Activated CD8-positive, alpha-beta memory T cell treated with anti-CD3 and anti-CD28 coated beads, Interleukin-2, amount 50 U/mL, for 1 hour (primary cell): Measurements from ENCODE around the gene SYTL4.
"Not testable (repeated sequence)": the region's sequence is repeated elsewhere in the genome, so short reads cannot be mapped to it uniquely, and the experiment has no call there.

ENCODE experiments used
- DNase-seq: peaks from one replicate; pipeline ENCODE4 v3.0.0-alpha.2; 2020; ENCODE audit errors: extremely low read depth

Gene SYTL4

DNA sequence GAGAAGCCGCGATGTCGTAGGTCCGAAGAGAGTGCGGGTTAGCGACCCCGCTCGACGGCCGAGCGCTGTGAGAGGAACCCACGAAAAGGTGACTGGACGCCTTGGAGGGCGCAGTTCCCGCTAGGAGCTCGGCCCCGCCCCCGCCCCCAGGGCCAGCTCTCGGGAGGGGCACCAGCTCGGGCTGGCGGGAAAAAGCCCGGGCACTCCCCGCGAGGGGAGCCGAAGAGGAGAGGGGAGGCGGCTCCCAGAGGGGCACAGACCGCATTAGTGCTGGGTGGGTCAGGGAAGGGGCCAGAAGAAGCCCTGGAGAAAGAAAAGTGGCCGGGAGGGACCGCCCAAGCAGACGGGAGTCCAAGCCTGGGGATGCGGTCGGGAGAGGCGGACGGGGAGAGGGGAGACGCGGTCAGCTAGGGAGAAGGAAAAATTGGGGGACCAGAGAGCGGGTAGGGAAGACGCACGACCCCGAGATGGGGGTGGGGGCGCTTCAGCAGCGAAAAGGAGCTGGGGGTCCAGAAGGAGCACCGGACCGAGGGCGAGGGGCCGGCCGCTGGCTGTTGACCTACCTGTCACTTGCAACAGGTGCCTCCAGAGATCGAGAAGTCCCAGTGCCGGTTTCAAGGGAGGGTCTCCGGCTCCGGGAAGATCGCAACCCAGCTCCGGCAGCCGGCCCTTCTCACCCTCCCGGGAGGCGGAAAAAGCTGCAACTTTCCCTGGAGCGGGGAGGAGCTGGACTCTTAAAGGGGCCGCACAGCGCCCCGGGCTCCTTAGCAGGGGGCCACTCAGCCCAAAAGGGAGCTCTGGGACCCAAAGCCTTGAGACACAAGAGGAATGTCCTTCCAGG is at the start of gene SYTL4:
Gene SYTL4 (minus strand): TSS at position 681 of the 841 bp plus-strand sequence. CDS start 30,084 bp downstream, outside the sequence.
- no peak for DNase-seq

DNA sequence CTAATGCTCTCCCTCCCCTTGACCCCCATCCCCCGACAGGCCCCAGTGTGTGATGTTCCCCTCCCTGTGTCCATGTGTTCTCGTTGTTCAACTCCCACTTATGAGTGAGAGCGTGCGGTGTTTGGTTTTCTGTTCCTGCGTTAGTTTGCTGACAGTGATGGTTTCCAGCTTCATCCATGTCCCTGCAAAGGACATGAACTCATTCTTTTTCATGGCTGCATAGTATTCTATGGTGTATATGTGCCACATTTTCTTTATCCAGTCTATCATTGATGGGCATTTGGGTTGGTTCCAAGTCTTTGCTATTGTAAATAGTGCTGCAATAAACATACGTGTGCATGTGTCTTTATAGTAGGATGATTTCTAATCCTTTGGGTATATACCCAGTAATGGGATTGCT is 37.5 kb upstream of the SYTL4 start:
- DNase-seq, result not testable (repeated sequence)

DNA sequence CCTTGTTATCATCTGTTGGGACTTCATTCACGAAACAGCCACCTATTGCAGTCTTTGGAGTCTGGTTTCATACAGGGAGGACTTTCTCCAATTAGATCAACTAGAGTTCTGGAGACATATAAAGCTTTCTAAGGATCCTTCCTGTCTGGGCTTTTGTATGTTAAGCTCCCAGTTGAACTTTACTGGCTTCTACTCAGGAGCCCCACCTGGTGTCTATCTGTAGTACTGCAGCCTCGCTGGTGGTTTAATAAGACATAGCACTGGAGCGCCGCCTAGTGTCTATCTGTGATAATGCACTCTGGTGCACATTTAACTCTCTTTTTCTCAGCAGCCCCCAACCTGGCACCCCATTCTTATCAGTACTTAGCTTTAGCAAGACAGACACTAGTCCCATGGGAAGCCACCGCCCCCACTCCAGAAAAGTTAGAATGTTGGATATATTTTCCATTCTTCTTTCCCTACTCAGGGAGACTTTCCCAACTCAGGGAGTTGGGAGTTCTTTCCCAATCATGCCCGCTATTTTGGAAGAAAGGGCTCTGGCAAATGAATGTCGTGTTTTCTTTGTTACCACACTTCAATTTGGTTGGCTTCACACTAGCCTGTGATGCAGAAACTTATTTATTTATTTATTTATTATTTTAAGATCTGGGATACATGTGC is 36.9 kb upstream of the SYTL4 start:
- DNase-seq, result peak; percentile 48

DNA sequence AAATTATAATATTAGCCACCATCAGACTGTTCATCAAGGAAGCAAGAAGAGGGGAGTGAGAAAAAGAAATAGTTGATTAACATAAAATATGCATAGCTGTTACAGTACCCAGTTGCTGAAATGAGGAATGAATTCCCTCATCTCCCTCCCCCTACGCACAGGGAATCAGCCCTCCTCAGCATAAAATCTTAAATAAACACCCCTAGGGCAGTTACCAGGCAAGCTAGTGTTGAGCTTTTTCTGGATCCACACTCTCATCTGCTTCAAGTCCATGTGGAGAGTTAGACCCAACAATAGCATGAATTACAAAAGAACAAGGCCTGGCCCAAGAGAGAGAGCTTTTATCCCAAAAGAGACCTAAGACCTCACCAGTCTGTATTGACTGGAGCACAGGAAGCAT is 19.0 kb upstream of the SYTL4 start:
- DNase-seq, result no peak

- DNase-seq, result no peak
These were observed 16.2 kb upstream of the SYTL4 start for GRCh38 chrX:100748108-100748507.

DNA sequence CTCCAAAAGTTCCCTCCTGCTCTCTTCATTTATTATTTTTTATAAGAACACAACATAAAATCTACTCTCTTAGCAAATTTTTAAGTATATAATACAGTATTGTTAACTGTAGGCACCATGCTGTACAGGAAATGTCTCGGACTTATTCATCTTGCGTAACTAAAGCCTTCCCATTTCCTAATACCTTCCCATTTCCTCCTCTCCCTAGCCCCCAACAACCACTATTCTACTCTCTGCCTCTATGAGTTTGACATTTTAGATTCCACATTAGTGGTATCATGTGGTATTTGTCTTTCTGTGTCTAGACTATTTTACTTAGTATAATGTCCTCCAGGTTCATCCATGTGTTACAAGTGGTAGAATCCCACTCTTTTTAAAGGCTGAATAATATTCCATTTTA is 15.8 kb upstream of the SYTL4 start:
- DNase-seq, result no peak

GRCh38 chrX:100747090-100747489 is 15.2 kb upstream of the SYTL4 start:
- DNase-seq, result no peak

- no peak for DNase-seq
These were observed 14.1 kb upstream of the SYTL4 start for GRCh38 chrX:100745806-100746537.

- DNase-seq, result no peak
These were observed 13.3 kb upstream of the SYTL4 start for GRCh38 chrX:100745205-100745604.

- DNase-seq, result no peak
These were observed 11.2 kb upstream of the SYTL4 start for GRCh38 chrX:100743009-100743607.

DNA sequence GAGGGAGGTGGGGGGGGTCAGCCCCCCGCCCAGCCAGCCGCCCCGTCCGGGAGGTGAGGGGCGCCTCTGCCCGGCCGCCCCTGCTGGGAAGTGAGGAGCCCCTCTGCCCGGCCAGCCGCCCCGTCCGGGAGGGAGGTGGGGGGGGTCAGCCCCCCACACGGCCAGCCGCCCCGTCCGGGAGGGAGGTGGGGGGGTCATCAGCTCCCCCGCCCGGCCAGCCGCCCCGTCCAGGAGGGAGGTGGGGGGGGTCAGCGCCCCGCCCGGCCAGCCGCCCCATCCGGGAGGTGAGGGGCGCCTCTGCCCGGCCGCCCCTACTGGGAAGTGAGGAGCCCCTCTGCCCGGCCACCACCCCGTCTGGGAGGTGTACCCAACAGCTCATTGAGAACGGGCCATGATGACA is 7.9 kb downstream of the SYTL4 start:
- not testable (repeated sequence) for DNase-seq

DNA sequence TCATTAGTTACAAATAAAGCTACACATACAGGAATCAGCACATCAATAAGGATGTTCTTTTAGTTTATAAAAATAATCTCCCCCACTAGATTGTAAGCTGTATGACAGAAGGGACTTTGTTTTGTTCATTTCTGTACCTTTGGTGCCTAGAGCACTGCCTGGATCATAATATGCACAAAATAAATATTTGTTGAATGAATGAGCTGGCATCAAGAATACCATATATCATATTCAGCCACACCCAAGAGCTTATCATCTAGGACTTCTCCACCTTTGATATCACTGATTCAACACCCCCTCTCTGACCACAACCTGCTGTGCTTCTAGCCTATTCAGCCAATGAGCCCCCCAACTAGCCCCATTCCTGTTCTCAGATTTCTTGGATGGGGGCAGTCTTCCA is 10.6 kb downstream of the SYTL4 start:
- no peak for DNase-seq

DNA sequence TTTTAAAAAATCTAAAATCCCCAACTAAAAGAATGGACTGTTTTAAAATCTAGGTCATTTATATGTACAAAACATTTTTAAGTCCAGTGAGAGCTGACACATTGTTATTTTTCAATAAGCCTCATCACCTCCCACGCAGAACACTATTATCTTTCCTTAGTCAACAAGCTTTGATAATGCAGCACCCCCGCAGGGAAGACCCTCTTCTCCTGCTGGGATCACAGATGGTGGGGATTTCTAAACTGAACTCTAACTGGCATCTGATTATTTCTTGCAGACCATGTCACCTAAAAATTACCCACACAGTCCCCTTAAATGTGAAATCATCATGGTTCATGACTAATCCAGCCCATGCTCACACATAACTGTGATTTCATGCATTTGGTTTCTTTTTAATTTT is 11.6 kb downstream of the SYTL4 start:
- no peak for DNase-seq

DNA sequence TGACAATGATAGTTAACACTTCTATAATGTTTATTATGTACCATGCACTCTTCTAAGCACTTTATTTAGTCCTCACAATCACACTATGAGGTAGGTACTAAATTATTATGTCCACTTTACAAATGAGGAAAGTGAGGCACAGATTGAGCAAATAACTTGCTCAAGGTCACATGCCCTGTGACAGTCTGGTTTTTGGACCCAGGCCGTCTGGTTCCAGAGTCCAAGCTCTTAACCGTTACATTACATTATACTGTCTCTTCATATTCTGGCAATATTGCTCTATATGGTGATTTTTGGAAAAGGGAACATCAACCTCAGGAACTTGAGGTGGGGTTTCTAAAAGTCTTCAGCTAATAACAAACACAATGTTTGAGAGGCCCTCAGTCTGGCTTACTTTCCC is 12.8 kb downstream of the SYTL4 start:
- no peak for DNase-seq

DNA sequence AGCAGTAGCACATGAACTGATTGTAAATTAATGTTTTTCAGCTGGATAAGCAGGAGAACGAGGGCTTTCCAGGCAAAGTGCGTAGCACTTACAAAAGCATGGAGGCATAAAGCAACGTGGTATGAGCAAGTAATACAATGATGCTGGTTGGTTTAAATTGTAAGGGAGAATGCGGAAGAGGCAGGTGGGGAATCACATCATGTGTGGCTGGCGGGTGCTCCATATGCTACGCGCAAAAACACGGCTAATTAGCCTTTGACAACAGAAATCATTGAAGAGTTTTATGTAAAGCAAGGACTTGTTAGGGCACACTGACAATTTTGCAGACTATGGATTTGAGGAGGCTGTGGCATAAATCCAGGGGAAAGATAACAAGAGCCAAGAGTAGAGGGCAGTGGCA is 14.6 kb downstream of the SYTL4 start:
- DNase-seq, result no peak

GRCh38 chrX:100710816-100711215 is 21.1 kb downstream of the SYTL4 start:
- no peak for DNase-seq

DNA sequence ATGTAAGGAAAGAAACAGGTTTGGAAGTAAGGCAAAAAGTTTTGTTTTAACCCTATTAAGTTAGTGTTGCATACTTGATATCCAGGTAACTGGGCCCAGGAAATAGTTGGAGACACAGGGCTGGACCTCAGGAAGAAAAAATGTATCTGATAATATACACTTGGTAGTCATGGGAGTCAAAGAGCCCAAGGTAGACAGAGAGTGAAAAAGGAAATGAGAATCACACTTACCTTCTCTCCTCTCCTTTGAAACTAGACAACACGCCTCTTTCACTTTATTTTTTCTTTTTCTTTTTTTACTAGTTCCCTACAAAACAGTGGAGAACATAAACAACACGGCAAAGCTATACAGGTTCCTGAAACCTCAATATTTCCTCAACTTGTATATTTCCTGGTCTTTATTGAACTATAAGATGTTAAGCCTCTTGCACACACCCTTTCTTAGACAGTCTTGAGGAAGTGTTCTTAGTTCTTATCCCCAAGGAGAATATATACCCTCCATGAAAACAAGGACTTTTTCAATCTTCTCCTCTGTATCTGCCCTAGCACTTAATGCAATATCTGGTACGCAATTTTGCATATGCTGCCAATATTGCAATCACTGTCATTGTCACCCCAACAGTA is 27.2 kb downstream of the SYTL4 start:
- DNase-seq, result no peak

DNA sequence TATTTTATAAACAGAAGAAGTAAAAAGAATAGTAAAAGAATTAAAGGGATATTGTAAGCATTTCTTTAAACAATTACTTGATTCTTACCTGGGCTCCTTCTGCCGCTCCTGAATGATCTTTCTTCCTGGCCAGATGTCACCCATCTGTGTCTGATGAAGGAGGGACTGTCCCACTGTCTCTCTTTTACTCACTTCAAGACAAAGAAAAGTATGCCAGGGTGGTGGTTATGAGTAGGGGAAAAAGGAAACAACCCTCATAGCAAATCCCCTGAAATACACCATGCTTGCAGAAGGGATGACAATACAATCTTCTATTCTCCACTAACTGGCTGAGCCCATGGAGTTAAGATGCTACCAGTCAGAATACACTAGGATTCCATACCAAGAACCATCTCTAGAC is 31.1 kb downstream of the SYTL4 start:
- DNase-seq, result no peak

DNA sequence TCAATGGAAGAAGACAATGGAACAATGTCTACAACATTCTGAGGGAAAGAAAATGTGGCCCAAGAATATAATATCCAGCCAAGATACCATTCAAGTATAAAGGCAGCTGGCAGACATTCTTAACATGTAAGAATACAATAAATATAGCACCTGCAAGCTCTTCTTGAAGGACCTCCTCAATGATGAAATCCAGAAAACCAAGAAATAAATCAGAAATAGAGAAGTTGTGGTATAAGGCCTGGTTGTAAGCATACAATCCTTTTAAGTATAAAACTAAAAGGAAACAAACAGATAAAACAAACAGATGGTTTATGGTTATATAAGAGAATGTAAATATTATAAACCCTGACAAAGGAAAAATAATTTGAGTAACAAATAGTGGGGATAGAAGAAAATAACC is 33.4 kb downstream of the SYTL4 start:
- DNase-seq, result no peak

GRCh38 chrX:100696699-100697351 is 35.1 kb downstream of the SYTL4 start:
- DNase-seq, result no peak

- no peak for DNase-seq
These were observed 35.9 kb downstream of the SYTL4 start for GRCh38 chrX:100695991-100696390.
